ENCODE measurements around the gene ZNF385D.

DNA sequence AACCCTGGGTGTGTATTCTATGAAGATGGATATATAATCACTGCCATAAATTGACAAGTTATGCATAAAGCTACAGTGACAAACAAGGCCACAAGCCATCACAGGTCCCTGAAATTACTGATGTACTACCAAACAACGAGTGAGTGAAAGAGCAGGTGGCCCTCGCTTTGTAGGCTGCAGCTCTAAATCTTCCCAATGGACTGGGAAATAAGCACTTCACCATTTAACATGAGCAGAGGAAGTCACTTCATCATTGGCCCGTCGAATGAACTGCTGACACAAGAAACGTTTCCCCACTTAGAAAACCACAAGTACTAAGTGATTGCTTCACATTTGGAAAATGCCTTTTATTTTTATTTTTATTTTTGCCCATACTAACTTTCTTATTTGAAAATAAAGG lies 218.0 kb downstream of the ZNF385D start:
- TF ChIP-seq, protein P1, sequence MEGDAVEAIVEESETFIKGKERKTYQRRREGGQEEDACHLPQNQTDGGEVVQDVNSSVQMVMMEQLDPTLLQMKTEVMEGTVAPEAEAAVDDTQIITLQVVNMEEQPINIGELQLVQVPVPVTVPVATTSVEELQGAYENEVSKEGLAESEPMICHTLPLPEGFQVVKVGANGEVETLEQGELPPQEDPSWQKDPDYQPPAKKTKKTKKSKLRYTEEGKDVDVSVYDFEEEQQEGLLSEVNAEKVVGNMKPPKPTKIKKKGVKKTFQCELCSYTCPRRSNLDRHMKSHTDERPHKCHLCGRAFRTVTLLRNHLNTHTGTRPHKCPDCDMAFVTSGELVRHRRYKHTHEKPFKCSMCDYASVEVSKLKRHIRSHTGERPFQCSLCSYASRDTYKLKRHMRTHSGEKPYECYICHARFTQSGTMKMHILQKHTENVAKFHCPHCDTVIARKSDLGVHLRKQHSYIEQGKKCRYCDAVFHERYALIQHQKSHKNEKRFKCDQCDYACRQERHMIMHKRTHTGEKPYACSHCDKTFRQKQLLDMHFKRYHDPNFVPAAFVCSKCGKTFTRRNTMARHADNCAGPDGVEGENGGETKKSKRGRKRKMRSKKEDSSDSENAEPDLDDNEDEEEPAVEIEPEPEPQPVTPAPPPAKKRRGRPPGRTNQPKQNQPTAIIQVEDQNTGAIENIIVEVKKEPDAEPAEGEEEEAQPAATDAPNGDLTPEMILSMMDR (conservative IDR thresholded peaks at IDR 0.05), result no peak
- no peak for TF ChIP-seq EZH2 (IDR thresholded peaks at IDR 0.05; ENCODE audit: low read depth)

Data from PC-9 (cell line).